PFSK-1 (cell line): ENCODE data around the gene ASCC1.

Experiments used
- POLR2AphosphoS5 ChIP-seq: IDR thresholded peaks from 2 replicates; pipeline ENCODE4 v1.6.1; 2012; ENCODE audit warnings: low read depth, mild to moderate bottlenecking, control low read depth, low read length, moderate library complexity
- TAF1 ChIP-seq: IDR thresholded peaks from 2 replicates; pipeline ENCODE4 v1.6.1; 2012; ENCODE audit warnings: low read length, control low read depth, borderline replicate concordance; ENCODE audit not compliant: insufficient read depth

DNA sequence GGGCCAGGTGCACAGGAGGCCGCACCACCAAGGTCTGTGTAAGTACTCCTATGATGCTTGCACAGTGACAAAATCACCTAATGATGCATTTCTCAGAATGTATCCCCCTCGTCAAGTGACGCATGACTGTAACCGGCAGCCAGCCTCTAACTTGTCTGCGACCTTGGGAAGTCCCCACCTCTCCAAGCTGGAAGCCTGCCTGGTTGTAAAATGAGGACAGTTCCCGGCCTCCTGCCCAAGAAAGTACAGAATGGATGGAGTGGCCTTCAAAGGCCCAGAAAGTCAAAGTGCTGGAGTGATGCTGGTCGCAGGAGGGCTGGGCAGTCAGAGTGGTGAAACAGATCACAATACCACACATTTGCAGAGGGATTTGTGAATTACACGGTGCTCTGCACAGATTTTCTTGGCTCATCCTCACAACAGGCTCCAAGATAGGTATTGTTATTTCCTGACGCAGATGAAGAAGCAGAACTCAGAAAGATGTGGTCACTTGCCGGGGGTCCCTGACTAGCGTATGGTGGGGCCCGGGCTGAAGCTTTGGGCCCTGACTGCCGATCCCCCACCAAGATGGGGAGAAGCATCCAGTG, 150.5 kb downstream of the ASCC1 start:
- TF ChIP-seq TAF1 = no peak
- TF ChIP-seq POLR2AphosphoS5 = no peak
